Keratinocyte (primary cell): ENCODE results near the gene AJAP1. TPM values are rescaled to one million over a fixed set of nuclear protein-coding genes. Genes with fewer than 3 reads are reported as not detected.

Source experiments
- DNase-seq: peaks from one replicate; pipeline ENCODE4 v3.0.0-alpha.2; 2011; ENCODE audit warnings: low read depth, missing footprints, low spot score
- FAIRE-seq: peaks from 2 replicates; lab custom pipeline; 2011; peaks lifted over from hg19 to GRCh38; lab: Jason Lieb, UNC
- H2AFZ ChIP-seq: 2 replicates; pipeline ENCODE4 v1.6.0; 2012; ENCODE audit warnings: low read length, control low read depth, inconsistent platforms; ENCODE audit not compliant: control insufficient read depth
- H3K27ac ChIP-seq: 2 replicates; pipeline ENCODE4 v1.5.1; 2011; ENCODE audit warnings: low read length; ENCODE audit not compliant: control insufficient read depth, insufficient read depth
- H3K27me3 ChIP-seq: 3 replicates; pipeline ENCODE4 v1.6.0; 2011; ENCODE audit warnings: low read length; ENCODE audit not compliant: control insufficient read depth, insufficient read depth; ENCODE audit errors: extremely low read depth
- H3K36me3 ChIP-seq, 2 experiments: 2 replicates in 1 of 2; 3 replicates in 1 of 2; pipeline ENCODE4 v1.5.1; 2011; ENCODE audit warnings: low read length in 2 of 2, mild to moderate bottlenecking in 1 of 2; ENCODE audit not compliant: control insufficient read depth in 2 of 2, insufficient read depth in 2 of 2; ENCODE audit errors: extremely low read depth in 1 of 2
- H3K4me1 ChIP-seq: 3 replicates; pipeline ENCODE4 v1.5.1; 2011; ENCODE audit warnings: low read length; ENCODE audit not compliant: control insufficient read depth, insufficient read depth; ENCODE audit errors: extremely low read depth
- H3K4me2 ChIP-seq: 3 replicates; pipeline ENCODE4 v1.6.0; 2011; ENCODE audit warnings: low read depth, low read length; ENCODE audit not compliant: control insufficient read depth, insufficient read depth; ENCODE audit errors: extremely low read depth
- H3K4me3 ChIP-seq, 3 experiments: fragments of 200-600 bp in 1 of 3; sonication (generic) in 1 of 3; 2 replicates in 2 of 3; 3 replicates in 1 of 3; pipeline ENCODE4 v1.5.1; 2011 to 2016; ENCODE audit warnings: low read length in 3 of 3, mild to moderate bottlenecking in 3 of 3, control low read depth in 2 of 3, inconsistent platforms in 1 of 3, low read depth in 1 of 3, mixed read lengths in 1 of 3, mixed run types in 1 of 3, moderate library complexity in 1 of 3; ENCODE audit not compliant: control insufficient read depth in 2 of 3, insufficient read depth in 2 of 3; ENCODE audit errors: extremely low read depth in 1 of 3
- H3K79me2 ChIP-seq: 2 replicates; pipeline ENCODE4 v1.6.0; 2012; ENCODE audit warnings: low read length; ENCODE audit not compliant: control insufficient read depth, insufficient read depth
- H3K9ac ChIP-seq: 3 replicates; pipeline ENCODE4 v1.6.0; 2011; ENCODE audit warnings: low read length; ENCODE audit not compliant: control insufficient read depth, insufficient read depth; ENCODE audit errors: extremely low read depth
- H3K9me1 ChIP-seq: 3 replicates; pipeline ENCODE4 v1.6.0; 2011; ENCODE audit warnings: low read length; ENCODE audit not compliant: control insufficient read depth, insufficient read depth; ENCODE audit errors: extremely low read depth
- H3K9me3 ChIP-seq: 2 replicates; pipeline ENCODE4 v1.5.1; 2012; ENCODE audit warnings: low read depth, low read length; ENCODE audit not compliant: control insufficient read depth
- H4K20me1 ChIP-seq: 3 replicates; pipeline ENCODE4 v1.6.0; 2011; ENCODE audit warnings: low read length; ENCODE audit not compliant: control insufficient read depth, insufficient read depth; ENCODE audit errors: extremely low read depth
- EZH2 ChIP-seq: IDR thresholded peaks from one replicate; pipeline ENCODE4 v1.6.1; 2012; ENCODE audit warnings: inconsistent platforms, mild to moderate bottlenecking, low read length, moderate library complexity
- dilution Hi-C: fragments of 300-500 bp; cut with MboI; formaldehyde crosslinking; loops from one replicate; pipeline ENCODE4 v1.7.0; 2020; ENCODE audit warnings: low sequenced_read_pairs; ENCODE audit not compliant: extremely low pct_ligation_motif_present
- polyA plus RNA-seq, 5 experiments: library from polyadenylated mRNA; depleted of rRNA in 3 of 5; stranded (reverse) in 3 of 5; stranded (forward) in 1 of 5; unstranded in 1 of 5; fragments of >200 nt; gene quantifications; 1 replicate in 1 of 5; 2 replicates in 3 of 5; 3 replicates in 1 of 5; pipeline versions ENCODE4 v1.2.1 to v1.2.3, GENCODE V29; 2011 to 2012; ENCODE audit warnings: missing spikeins in 2 of 5, low read depth in 1 of 5, low replicate concordance in 1 of 5
- TF ChIP-seq, protein P1 (sequence below), 3 experiments: IDR thresholded peaks in 1 of 3; conservative IDR thresholded peaks in 1 of 3; optimal IDR thresholded peaks in 1 of 3; 2 replicates in 2 of 3; 3 replicates in 1 of 3; pipeline versions ENCODE3 to v1.5.1; 2011; ENCODE audit warnings: low read length in 3 of 3, mild to moderate bottlenecking in 3 of 3, moderate library complexity in 2 of 3, control low read depth in 1 of 3, inconsistent platforms in 1 of 3; ENCODE audit not compliant: insufficient read depth in 2 of 3; ENCODE audit errors: extremely low read depth in 1 of 3

AJAP1 gene
- polyA plus RNA-seq, 1 donor (not counting 4 experiments of a cell fraction or from before 2014, with no cell fraction given) = 2.2 TPM

DNA sequence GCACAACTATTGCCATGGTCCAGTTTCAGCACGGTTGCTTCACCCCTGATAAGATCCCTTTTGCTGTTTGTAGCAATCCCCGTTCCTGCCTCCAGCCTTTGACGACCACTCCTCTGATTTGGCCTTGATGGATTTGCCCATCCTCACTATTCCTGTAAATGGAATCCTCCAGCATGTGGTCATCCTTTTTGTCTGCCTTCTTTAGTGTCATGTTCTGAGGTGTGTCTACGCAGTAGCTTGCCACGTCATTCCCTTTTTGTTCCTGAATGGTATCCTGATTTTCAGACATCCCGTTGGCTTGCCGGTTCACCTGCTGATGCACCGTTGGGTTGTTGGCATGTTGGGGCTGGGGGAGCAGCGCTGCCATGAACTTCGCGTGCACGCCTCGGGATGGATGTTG lies 7.8 kb downstream of the AJAP1 start:
- Histone ChIP-seq H4K20me1 (no peaks in the 10 kb centered on the region), H3K4me1 (peaks cover 10% of the 10 kb centered on the region), H2AFZ (no peak overlapping the region), H3K9me1 (no peaks in the 10 kb centered on the region), H3K79me2 (peaks cover 44% of the 10 kb centered on the region), H3K27ac (no peak overlapping the region), H3K4me3 (no peak overlapping the region), H3K9me3 (peaks cover 2% of the 10 kb centered on the region), H3K27me3 (no peaks in the 10 kb centered on the region), H3K9ac (no peak overlapping the region), H3K4me2 (no peak overlapping the region), H3K36me3 (peaks cover 0 to 1% of the 10 kb centered on the region in 2 experiments)
- no peak for TF ChIP-seq EZH2
- TF ChIP-seq, protein P1, sequence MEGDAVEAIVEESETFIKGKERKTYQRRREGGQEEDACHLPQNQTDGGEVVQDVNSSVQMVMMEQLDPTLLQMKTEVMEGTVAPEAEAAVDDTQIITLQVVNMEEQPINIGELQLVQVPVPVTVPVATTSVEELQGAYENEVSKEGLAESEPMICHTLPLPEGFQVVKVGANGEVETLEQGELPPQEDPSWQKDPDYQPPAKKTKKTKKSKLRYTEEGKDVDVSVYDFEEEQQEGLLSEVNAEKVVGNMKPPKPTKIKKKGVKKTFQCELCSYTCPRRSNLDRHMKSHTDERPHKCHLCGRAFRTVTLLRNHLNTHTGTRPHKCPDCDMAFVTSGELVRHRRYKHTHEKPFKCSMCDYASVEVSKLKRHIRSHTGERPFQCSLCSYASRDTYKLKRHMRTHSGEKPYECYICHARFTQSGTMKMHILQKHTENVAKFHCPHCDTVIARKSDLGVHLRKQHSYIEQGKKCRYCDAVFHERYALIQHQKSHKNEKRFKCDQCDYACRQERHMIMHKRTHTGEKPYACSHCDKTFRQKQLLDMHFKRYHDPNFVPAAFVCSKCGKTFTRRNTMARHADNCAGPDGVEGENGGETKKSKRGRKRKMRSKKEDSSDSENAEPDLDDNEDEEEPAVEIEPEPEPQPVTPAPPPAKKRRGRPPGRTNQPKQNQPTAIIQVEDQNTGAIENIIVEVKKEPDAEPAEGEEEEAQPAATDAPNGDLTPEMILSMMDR (optimal IDR thresholded peaks at IDR 0.05 in 1 of 3, IDR thresholded peaks at IDR 0.05 in 1 of 3, conservative IDR thresholded peaks at IDR 0.05 in 1 of 3; ENCODE audit: extremely low read depth in 1 of 3, insufficient read depth in 2 of 3, low read length in 3 of 3) = no peak
- FAIRE-seq (no peak), DNase-seq (no peak)
- dilution Hi-C loops = no loop called here

DNA sequence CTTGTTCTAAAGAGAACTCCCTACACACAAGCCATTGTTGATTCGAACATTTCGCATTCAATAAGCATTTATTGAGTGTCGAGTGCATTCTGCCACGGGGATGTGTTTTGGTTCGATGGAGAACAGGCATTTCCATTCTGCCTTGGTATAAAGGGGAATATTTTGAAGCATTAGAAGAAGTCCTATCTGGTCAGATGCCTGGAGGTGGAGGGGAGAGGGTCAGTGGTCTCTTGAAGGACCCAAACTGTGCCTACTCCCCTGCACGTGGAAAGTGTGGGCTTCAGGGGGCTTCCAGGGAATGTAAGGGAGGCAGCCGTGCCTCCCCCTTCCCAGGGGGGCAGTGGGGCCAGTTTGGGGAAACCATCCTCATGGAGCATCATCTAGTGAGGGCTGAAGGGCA lies 8.3 kb downstream of the AJAP1 start:
- Histone ChIP-seq H2AFZ (no peak overlapping the region), H3K36me3 (peaks cover 0 to 1% of the 10 kb centered on the region in 2 experiments), H3K27me3 (no peaks in the 10 kb centered on the region), H3K4me1 (peaks cover 10% of the 10 kb centered on the region), H3K27ac (no peak overlapping the region), H3K9me3 (peaks cover 2% of the 10 kb centered on the region), H3K9me1 (no peaks in the 10 kb centered on the region), H3K4me2 (no peak overlapping the region), H3K9ac (no peak overlapping the region), H3K79me2 (peaks cover 43% of the 10 kb centered on the region), H4K20me1 (no peaks in the 10 kb centered on the region), H3K4me3 (no peak overlapping the region)
- FAIRE-seq (no peak), DNase-seq (no peak)
- dilution Hi-C loops = no loop called here
- TF ChIP-seq, protein P1 (optimal IDR thresholded peaks at IDR 0.05 in 1 of 3, IDR thresholded peaks at IDR 0.05 in 1 of 3, conservative IDR thresholded peaks at IDR 0.05 in 1 of 3; ENCODE audit: extremely low read depth in 1 of 3, insufficient read depth in 2 of 3, low read length in 3 of 3) = no peak
- no peak for TF ChIP-seq EZH2
